K562 (cell line): ENCODE results near the gene LATS1. TPM values are rescaled to one million over a fixed set of nuclear protein-coding genes. Genes with fewer than 3 reads are reported as not detected.

ENCODE experiments used
- ATAC-seq: fragments of 200-7000 bp; cut with Tn5 transposase; 3 replicates; pipeline ENCODE4 v1.9.1; 2020; ENCODE audit warnings: moderate library complexity
- BruUV-seq: library from RNA; stranded (reverse); fragments of 400-500 nt; replicated peaks from 2 replicates; lab custom pipeline; 2021; lab: Mats Ljungman, UMichigan
- CTCF ChIA-PET: fragments of 300-600 bp; formaldehyde crosslinking; extraction: SDS; loops from one replicate; lab custom pipeline; 2021; ENCODE audit warnings: low intra/inter-chr PET ratio; lab: Yijun Ruan, JAX
- POLR2A ChIA-PET: fragments of 300-600, 350-650 bp; sonication (Branson Sonifier 250); formaldehyde crosslinking; extraction: SDS; loops from one replicate; lab custom pipeline; 2021; ENCODE audit warnings: antibody characterized with exemption, inconsistent platforms; lab: Yijun Ruan, JAX
- DNase-seq, 4 experiments: peaks; one replicate each; pipeline versions ENCODE4 v3.0.0 to v3.0.0-alpha.2; 2011 to 2018; ENCODE audit warnings: low spot score in 3 of 4, mixed read lengths in 3 of 4; ENCODE audit errors: extremely low read depth in 1 of 4
- FAIRE-seq: peaks from 2 replicates; lab custom pipeline; 2011; peaks lifted over from hg19 to GRCh38; lab: Jason Lieb, UNC
- H2AFZ ChIP-seq: 2 replicates; pipeline ENCODE4 v1.6.0; 2011; ENCODE audit warnings: low read depth, low read length, control low read depth, inconsistent platforms
- H3K27ac ChIP-seq: fragments of 200-600 bp; 3 replicates; pipeline ENCODE4 v1.8.0; 2011; ENCODE audit warnings: low read depth, mild to moderate bottlenecking, control low read depth, inconsistent platforms, low read length, moderate library complexity, mixed read lengths; ENCODE audit errors: extremely low read depth
- H3K27me3 ChIP-seq, 2 experiments: fragments of 300-600 bp in 1 of 2; 2 replicates in 1 of 2; 3 replicates in 1 of 2; pipeline versions ENCODE4 v1.6.0 to v1.8.0; 2011; ENCODE audit warnings: inconsistent platforms in 2 of 2, low read length in 2 of 2, mild to moderate bottlenecking in 1 of 2, mixed read lengths in 1 of 2, moderate library complexity in 1 of 2; ENCODE audit not compliant: control insufficient read depth in 2 of 2, insufficient read depth in 2 of 2
- H3K36me3 ChIP-seq: fragments of 300-600 bp; 3 replicates; pipeline ENCODE4 v1.8.0; 2011; ENCODE audit warnings: mild to moderate bottlenecking, low read length, inconsistent platforms; ENCODE audit not compliant: control insufficient read depth, insufficient read depth
- H3K4me1 ChIP-seq, 2 experiments: fragments of 200-600 bp in 1 of 2; replicated peaks in 1 of 2; 2 replicates in 1 of 2; 3 replicates in 1 of 2; pipeline versions ENCODE4 v1.5.1 to v1.8.0; 2011; ENCODE audit warnings: inconsistent platforms in 2 of 2, low read length in 2 of 2, mild to moderate bottlenecking in 1 of 2, mixed read lengths in 1 of 2, moderate library complexity in 1 of 2; ENCODE audit not compliant: control insufficient read depth in 2 of 2, insufficient read depth in 2 of 2
- H3K4me2 ChIP-seq: 2 replicates; pipeline ENCODE4 v1.6.1; 2011; ENCODE audit warnings: low read length, control low read depth, inconsistent platforms, mixed read lengths; ENCODE audit not compliant: insufficient read depth
- H3K4me3 ChIP-seq: fragments of 200-600 bp; sonication (generic), shearing (Covaris generic); 2 replicates; pipeline ENCODE4 v1.5.1; 2016; ENCODE audit warnings: control low read depth, inconsistent platforms
- H3K79me2 ChIP-seq: fragments of 200-600 bp; 3 replicates; pipeline ENCODE4 v1.8.0; 2011; ENCODE audit warnings: low read length, inconsistent platforms; ENCODE audit not compliant: control insufficient read depth, insufficient read depth
- H3K9ac ChIP-seq, 2 experiments: 2 replicates each; pipeline versions ENCODE4 v1.6.0 to v1.6.1; 2011; ENCODE audit warnings: low read depth in 2 of 2, low read length in 2 of 2, control low read depth in 1 of 2, inconsistent platforms in 1 of 2, mild to moderate bottlenecking in 1 of 2, mixed read lengths in 1 of 2; ENCODE audit not compliant: insufficient read depth in 1 of 2
- H3K9me1 ChIP-seq: one replicate; pipeline ENCODE4 v1.6.0; 2011; ENCODE audit warnings: inconsistent platforms, mild to moderate bottlenecking, low read length, moderate library complexity; ENCODE audit not compliant: control insufficient read depth, insufficient read depth
- H3K9me3 ChIP-seq: replicated peaks from 2 replicates; pipeline ENCODE4 v1.5.1; 2011; ENCODE audit warnings: low read depth, low read length, inconsistent platforms; ENCODE audit not compliant: control insufficient read depth, insufficient read depth
- H4K20me1 ChIP-seq: replicated peaks from 2 replicates; pipeline ENCODE4 v1.6.1; 2011; ENCODE audit warnings: low read length, inconsistent platforms, mixed read lengths; ENCODE audit not compliant: control insufficient read depth, insufficient read depth
- ADNP ChIP-seq: fragments of 200-800 bp; sonication (Bioruptor generic); IDR thresholded peaks from 2 replicates; pipeline ENCODE4 v1.6.1; 2016; ENCODE audit warnings: missing genetic modification characterization, missing compliant biosample characterization
- CBX5 ChIP-seq: IDR thresholded peaks from 2 replicates; pipeline ENCODE4 v1.6.1; 2014; ENCODE audit warnings: low read depth, borderline replicate concordance
- CBX8 ChIP-seq: fragments of 200-600 bp; sonication (generic); IDR thresholded peaks from 2 replicates; pipeline ENCODE4 v1.6.1; 2012; ENCODE audit warnings: borderline replicate concordance, mixed run types, low read depth, mild to moderate bottlenecking, moderate library complexity, mixed read lengths, low read length, control low read depth, inconsistent platforms; ENCODE audit not compliant: poor library complexity, severe bottlenecking; ENCODE audit errors: extremely low read depth
- HNRNPK ChIP-seq: fragments of 200-400 bp; formaldehyde crosslinking; IDR thresholded peaks from one replicate; pipeline ENCODE4 v1.6.1; 2018; ENCODE audit warnings: mild to moderate bottlenecking, low read depth, low read length; ENCODE audit not compliant: poor library complexity, severe bottlenecking
- MECOM ChIP-seq: fragments of 250-450 bp; sonication (Bioruptor Pico); IDR thresholded peaks from 2 replicates; pipeline ENCODE4 v1.8.0; 2022; ENCODE audit warnings: inconsistent platforms
- PRMT5 ChIP-seq: sonication (generic); formaldehyde crosslinking; IDR thresholded peaks from 2 replicates; pipeline ENCODE4 v1.5.0; 2020; ENCODE audit warnings: missing genetic modification reagents
- SIX5 ChIP-seq, 2 experiments: IDR thresholded peaks; 2 replicates each; pipeline ENCODE4 v1.6.1; 2011; ENCODE audit warnings: low read length in 2 of 2, borderline replicate concordance in 1 of 2, low read depth in 1 of 2, mild to moderate bottlenecking in 1 of 2, moderate library complexity in 1 of 2; ENCODE audit not compliant: insufficient read depth in 1 of 2
- SMARCC2 ChIP-seq: fragments of 450-650 bp; IDR thresholded peaks from 2 replicates; pipeline ENCODE4 v1.6.1; 2017; ENCODE audit warnings: antibody characterized with exemption, moderate library complexity, mild to moderate bottlenecking, low read depth
- WHSC1 ChIP-seq: IDR thresholded peaks from one replicate; pipeline ENCODE4 v1.6.1; 2012; ENCODE audit warnings: low read length, control low read depth, inconsistent platforms
- ZFPM2 ChIP-seq: fragments of 250-450 bp; sonication (Bioruptor Pico); IDR thresholded peaks from 2 replicates; pipeline ENCODE4 v1.5.1; 2022; ENCODE audit warnings: mild to moderate bottlenecking
- ZNF668 ChIP-seq: fragments of 250-450 bp; sonication (Bioruptor Pico); IDR thresholded peaks from 2 replicates; pipeline ENCODE4 v1.8.0; 2022; ENCODE audit warnings: mild to moderate bottlenecking, inconsistent platforms
- WGBS: fragments of 100-300 bp; shearing (Covaris generic); methylation state at CpG from one replicate; pipeline ENCODE4 v1.1.6; 2016; ENCODE audit warnings: low coverage, mixed read lengths; ENCODE audit not compliant: insufficient coverage; ENCODE audit errors: missing lambda C conversion rate; 5-methylcytosine and 5-hydroxymethylcytosine counted together
- in situ Hi-C: fragments of 300-500 bp; cut with MboI; formaldehyde crosslinking; loops from 4 replicates; pipeline ENCODE4 v1.15.0; 2018; ENCODE audit warnings: inconsistent platforms, mixed read lengths
- intact Hi-C: fragments of 100-400 bp; cut with micrococcal nuclease; formaldehyde crosslinking; loops from 2 replicates; pipeline ENCODE4 v1.14.2; 2022
- polyA plus RNA-seq, 8 experiments: library from polyadenylated mRNA; depleted of rRNA in 4 of 8; stranded (reverse) in 5 of 8; unstranded in 3 of 8; fragments of >200 nt; fragmentation: Nextera tagmentation in 2 of 8; fragmentation: Illumina TruSeq in 1 of 8; extraction: Ambion mirVana in 2 of 8; extraction: Trizol in 1 of 8; gene quantifications; 2 replicates each; pipeline versions ENCODE4 v1.2.1 to v1.2.3, GENCODE V29; 2011 to 2014; ENCODE audit warnings: inconsistent platforms in 1 of 8, missing spikeins in 1 of 8
- total RNA-seq, 7 experiments: library from RNA; depleted of rRNA in 6 of 7; stranded (reverse); fragments of >200 nt in 6 of 7; fragmentation: Illumina TruSeq in 2 of 7; extraction: Trizol in 2 of 7; gene quantifications; 2 replicates each; pipeline versions ENCODE4 v1.2.1 to v1.2.3, GENCODE V29; 2011 to 2021; ENCODE audit warnings: low replicate concordance in 1 of 7
- TF ChIP-seq, protein P1 (sequence below): fragments of 250-450 bp; sonication (Bioruptor Pico); IDR thresholded peaks from 2 replicates; pipeline ENCODE4 v1.8.0; 2021; ENCODE audit warnings: mild to moderate bottlenecking, moderate library complexity
- TF ChIP-seq, protein P2 (sequence below): fragments of 450-650 bp; IDR thresholded peaks from 2 replicates; pipeline ENCODE4 v1.6.1; 2016; ENCODE audit warnings: borderline replicate concordance
- TF ChIP-seq, protein P3 (sequence below): fragments of 450-650 bp; formaldehyde crosslinking; IDR thresholded peaks from 2 replicates; pipeline ENCODE4 v1.4.0; 2020; ENCODE audit warnings: mild to moderate bottlenecking, mixed read lengths
- TF ChIP-seq, protein P4 (sequence below): sonication (generic); formaldehyde crosslinking; IDR thresholded peaks from 2 replicates; pipeline ENCODE4 v1.8.0; 2022; ENCODE audit warnings: mild to moderate bottlenecking, low read depth, missing genetic modification reagents

Gene LATS1
- total and polyA plus RNA-seq, 9 of the 15 experiments (the other 6 are each of a cell fraction or from before 2014, with no cell fraction given), result 5.0 to 36.3 (median 18.4) TPM

DNA sequence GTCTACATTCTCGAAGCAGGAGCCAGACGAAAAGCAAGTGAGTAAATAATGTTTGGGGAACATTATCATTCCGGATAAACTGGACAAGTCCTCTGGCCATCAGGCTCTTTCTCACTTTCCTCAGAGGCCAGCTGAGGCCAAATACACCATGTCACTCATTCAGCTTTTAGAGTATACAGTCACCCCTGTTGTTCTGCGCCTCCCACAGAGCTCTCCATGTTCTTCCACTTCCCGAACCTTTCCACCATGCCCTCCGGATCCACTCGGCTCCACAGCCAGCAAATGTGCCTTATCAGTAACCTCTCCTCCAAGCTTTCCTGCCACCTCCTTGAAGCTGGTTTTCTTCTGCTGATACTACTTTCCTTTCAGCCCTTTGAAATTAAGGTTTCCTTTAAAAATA, 31.7 kb downstream of the LATS1 start:
- WGBS, result 88% methylated on average over 7 of the region's 7 CpGs
- in situ Hi-C loops, result no loop called here
- Histone ChIP-seq H3K4me1 (no peaks in the 10 kb centered on the region), H3K9ac (no peak overlapping the region), H2AFZ (no peak overlapping the region), H3K4me3 (no peak overlapping the region), H3K27me3 (no peaks in the 10 kb centered on the region), H3K27ac (no peak overlapping the region), H3K9me3 (no peaks in the 10 kb centered on the region), H3K9me1 (no peaks in the 10 kb centered on the region), H3K36me3 (peaks cover 67% of the 10 kb centered on the region), H3K79me2 (peaks cover 52% of the 10 kb centered on the region), H3K4me2 (no peak overlapping the region), H4K20me1 (0 out of 2 replicates have a peak, but pooled peaks cover 4% of the 10 kb centered on the region)
- ATAC-seq (no peak; the same call in 1 of the 3 replicates), FAIRE-seq (no peak), DNase-seq (no peak)
- intact Hi-C loops, result no loop called here
- CTCF ChIA-PET, result no interaction called here
- no TSS peak for BruUV-seq
- TF ChIP-seq ADNP (tag), result no peak
- no peak for TF ChIP-seq ZFPM2
- TF ChIP-seq SIX5 (IDR thresholded peaks at IDR 0.05; ENCODE audit: borderline replicate concordance in 1 of 2, insufficient read depth in 1 of 2, low read depth in 1 of 2, low read length in 2 of 2), result no peak
- no peak for TF ChIP-seq CBX8
- TF ChIP-seq, protein P1, sequence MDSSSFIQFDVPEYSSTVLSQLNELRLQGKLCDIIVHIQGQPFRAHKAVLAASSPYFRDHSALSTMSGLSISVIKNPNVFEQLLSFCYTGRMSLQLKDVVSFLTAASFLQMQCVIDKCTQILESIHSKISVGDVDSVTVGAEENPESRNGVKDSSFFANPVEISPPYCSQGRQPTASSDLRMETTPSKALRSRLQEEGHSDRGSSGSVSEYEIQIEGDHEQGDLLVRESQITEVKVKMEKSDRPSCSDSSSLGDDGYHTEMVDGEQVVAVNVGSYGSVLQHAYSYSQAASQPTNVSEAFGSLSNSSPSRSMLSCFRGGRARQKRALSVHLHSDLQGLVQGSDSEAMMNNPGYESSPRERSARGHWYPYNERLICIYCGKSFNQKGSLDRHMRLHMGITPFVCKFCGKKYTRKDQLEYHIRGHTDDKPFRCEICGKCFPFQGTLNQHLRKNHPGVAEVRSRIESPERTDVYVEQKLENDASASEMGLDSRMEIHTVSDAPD (CRISPR knock-in tag), result no peak
- TF ChIP-seq ZNF668 (CRISPR knock-in tag), result no peak
- no peak for TF ChIP-seq MECOM (CRISPR knock-in tag)
- TF ChIP-seq SMARCC2, result no peak
- TF ChIP-seq, protein P2, sequence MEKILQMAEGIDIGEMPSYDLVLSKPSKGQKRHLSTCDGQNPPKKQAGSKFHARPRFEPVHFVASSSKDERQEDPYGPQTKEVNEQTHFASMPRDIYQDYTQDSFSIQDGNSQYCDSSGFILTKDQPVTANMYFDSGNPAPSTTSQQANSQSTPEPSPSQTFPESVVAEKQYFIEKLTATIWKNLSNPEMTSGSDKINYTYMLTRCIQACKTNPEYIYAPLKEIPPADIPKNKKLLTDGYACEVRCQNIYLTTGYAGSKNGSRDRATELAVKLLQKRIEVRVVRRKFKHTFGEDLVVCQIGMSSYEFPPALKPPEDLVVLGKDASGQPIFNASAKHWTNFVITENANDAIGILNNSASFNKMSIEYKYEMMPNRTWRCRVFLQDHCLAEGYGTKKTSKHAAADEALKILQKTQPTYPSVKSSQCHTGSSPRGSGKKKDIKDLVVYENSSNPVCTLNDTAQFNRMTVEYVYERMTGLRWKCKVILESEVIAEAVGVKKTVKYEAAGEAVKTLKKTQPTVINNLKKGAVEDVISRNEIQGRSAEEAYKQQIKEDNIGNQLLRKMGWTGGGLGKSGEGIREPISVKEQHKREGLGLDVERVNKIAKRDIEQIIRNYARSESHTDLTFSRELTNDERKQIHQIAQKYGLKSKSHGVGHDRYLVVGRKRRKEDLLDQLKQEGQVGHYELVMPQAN, result no peak
- no peak for TF ChIP-seq PRMT5
- no peak for TF ChIP-seq CBX5
- TF ChIP-seq WHSC1, result no peak
- TF ChIP-seq HNRNPK, result no peak
- TF ChIP-seq, protein P3, sequence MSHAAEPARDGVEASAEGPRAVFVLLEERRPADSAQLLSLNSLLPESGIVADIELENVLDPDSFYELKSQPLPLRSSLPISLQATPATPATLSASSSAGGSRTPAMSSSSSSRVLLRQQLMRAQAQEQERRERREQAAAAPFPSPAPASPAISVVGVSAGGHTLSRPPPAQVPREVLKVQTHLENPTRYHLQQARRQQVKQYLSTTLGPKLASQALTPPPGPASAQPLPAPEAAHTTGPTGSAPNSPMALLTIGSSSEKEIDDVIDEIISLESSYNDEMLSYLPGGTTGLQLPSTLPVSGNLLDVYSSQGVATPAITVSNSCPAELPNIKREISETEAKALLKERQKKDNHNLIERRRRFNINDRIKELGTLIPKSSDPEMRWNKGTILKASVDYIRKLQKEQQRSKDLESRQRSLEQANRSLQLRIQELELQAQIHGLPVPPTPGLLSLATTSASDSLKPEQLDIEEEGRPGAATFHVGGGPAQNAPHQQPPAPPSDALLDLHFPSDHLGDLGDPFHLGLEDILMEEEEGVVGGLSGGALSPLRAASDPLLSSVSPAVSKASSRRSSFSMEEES (CRISPR knock-in tag), result no peak
- TF ChIP-seq, protein P4, sequence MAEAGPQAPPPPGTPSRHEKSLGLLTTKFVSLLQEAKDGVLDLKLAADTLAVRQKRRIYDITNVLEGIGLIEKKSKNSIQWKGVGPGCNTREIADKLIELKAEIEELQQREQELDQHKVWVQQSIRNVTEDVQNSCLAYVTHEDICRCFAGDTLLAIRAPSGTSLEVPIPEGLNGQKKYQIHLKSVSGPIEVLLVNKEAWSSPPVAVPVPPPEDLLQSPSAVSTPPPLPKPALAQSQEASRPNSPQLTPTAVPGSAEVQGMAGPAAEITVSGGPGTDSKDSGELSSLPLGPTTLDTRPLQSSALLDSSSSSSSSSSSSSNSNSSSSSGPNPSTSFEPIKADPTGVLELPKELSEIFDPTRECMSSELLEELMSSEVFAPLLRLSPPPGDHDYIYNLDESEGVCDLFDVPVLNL (CRISPR knock-in tag), result no peak
- POLR2A ChIA-PET, result interaction anchor here (0.6 to 2.1 kb wide), 9 partner anchors 9 to 203 kb away, joined by 3 to 11 read pairs (median 3); partner anchors contain the start of gene LATS1
